ENCODE results near the gene KRT31. TPM values are rescaled to one million over a fixed set of nuclear protein-coding genes. Genes with fewer than 3 reads are reported as not detected.

KRT31 gene
- total and polyA plus RNA-seq, 2 of the 4 experiments (the other 2 are of a cell fraction) = 0.05 TPM; not detected in 1

DNA sequence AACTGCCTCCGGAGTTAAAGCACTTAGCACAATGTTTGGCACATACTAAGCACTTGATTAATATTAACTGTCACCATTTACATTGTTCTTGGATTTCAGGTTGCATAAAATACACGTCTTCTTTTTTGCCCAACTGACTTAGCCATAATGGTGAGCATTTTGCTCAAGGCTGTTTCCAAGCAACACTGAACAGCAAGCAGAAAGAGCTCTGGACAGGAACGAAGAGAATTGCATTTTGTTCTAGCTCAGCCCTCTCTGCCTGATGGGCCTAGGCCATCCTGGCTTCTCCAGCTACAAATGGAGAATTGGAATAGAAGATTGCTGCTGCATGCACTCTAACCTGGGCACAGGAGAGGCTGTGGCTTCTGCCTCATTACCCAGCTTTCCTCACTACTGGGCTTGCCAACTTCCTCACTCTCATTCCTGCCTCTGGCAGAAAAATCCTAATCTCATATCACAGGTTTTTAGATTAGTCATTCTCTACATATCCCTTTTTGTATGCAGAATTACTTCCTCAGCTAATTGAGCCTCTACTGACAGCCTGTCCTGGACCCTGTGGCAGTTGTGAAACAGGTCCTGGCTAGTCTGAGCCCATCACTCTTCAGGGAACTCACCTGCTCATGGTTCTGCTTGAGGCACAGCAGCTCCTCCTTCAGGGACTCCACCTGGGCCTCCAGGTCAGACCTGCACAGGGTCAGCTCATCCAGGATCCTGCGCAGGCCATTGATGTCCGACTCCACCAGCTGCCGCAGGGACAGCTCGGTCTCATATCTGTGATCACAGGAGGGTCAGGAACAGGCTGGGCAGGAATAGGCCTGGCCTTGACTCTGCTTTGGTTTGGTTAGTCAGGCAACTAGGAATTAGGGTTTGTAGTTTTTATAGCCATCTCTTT is 49.3 kb downstream of the KRT31 start:
- in situ Hi-C loops (cut with MboI; ENCODE audit: low sequenced_read_pairs) (no loop called here), intact Hi-C loops (cut with micrococcal nuclease) (no loop called here), dilution Hi-C loops (cut with HindIII; ENCODE audit: low sequenced_read_pairs, unreplicated experiment) (no loop called here)
- no peak for ATAC-seq (ENCODE audit: low read depth)
- H2BK5ac ChIP-seq (ENCODE audit: low read depth, low read length, poor library complexity, severe bottlenecking) = no peak overlapping the region
- no peak overlapping the region for H3K56ac ChIP-seq (ENCODE audit: extremely low read depth, insufficient read depth, low read length)
- no peak overlapping the region for H3K4me2 ChIP-seq (ENCODE audit: low read depth, low read length)
- H3K9me3 ChIP-seq (ENCODE audit: control insufficient read depth, insufficient read depth, low read length) = peaks cover 4% of the 10 kb centered on the region
- H2BK120ac ChIP-seq (ENCODE audit: low read depth, low read length) = no peak overlapping the region
- no peak for TF ChIP-seq MXI1 (IDR thresholded peaks at IDR 0.05; ENCODE audit: borderline replicate concordance, low read depth, low read length)
- no peak for TF ChIP-seq RCOR1 (IDR thresholded peaks at IDR 0.05; ENCODE audit: insufficient replicate concordance, low read length)
- no peak for TF ChIP-seq SMC3 (IDR thresholded peaks at IDR 0.05; ENCODE audit: low read depth, low read length)
- TF ChIP-seq FOS (IDR thresholded peaks at IDR 0.05; ENCODE audit: low read depth, low read length) = no peak
- no peak for TF ChIP-seq RAD21 (IDR thresholded peaks at IDR 0.05; ENCODE audit: low read length)
- no peak for TF ChIP-seq CHD1 (IDR thresholded peaks at IDR 0.05; ENCODE audit: low read depth, low read length)
- TF ChIP-seq, protein P1, sequence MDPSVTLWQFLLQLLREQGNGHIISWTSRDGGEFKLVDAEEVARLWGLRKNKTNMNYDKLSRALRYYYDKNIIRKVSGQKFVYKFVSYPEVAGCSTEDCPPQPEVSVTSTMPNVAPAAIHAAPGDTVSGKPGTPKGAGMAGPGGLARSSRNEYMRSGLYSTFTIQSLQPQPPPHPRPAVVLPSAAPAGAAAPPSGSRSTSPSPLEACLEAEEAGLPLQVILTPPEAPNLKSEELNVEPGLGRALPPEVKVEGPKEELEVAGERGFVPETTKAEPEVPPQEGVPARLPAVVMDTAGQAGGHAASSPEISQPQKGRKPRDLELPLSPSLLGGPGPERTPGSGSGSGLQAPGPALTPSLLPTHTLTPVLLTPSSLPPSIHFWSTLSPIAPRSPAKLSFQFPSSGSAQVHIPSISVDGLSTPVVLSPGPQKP (IDR thresholded peaks at IDR 0.05; ENCODE audit: borderline replicate concordance, low read depth, low read length) = no peak
- TF ChIP-seq BHLHE40 (IDR thresholded peaks at IDR 0.05; ENCODE audit: low read depth, low read length) = no peak
- H2AFZ ChIP-seq (replicated peaks; ENCODE audit: low read length, poor library complexity) = no peak overlapping the region
- H3K79me1 ChIP-seq (ENCODE audit: low read depth in 1 of 2, low read length in 2 of 2) = no peaks in the 10 kb centered on the region
- DNase-seq = no peak
- H2AK5ac ChIP-seq (ENCODE audit: low read depth, low read length) = no peak overlapping the region
- peaks cover 2% of the 10 kb centered on the region for H3K4me1 ChIP-seq (ENCODE audit: control insufficient read depth, insufficient read depth, low read length)
- no peak overlapping the region for H3K14ac ChIP-seq (replicated peaks; ENCODE audit: low read depth, low read length)
- H4K8ac ChIP-seq (ENCODE audit: low read depth in 2 of 2, low read length in 2 of 2) = no peak overlapping the region
- no peak overlapping the region for H2BK20ac ChIP-seq (ENCODE audit: low read depth, low read length)
- 0 out of 2 replicates have a peak, but pooled peaks cover 5% of the 10 kb centered on the region for H3K27me3 ChIP-seq (ENCODE audit: control insufficient read depth, insufficient read depth, low read length)
- no peaks in the 10 kb centered on the region for H3K36me3 ChIP-seq (ENCODE audit: control insufficient read depth, insufficient read depth, low read length)
- H4K91ac ChIP-seq (ENCODE audit: insufficient read depth, low read depth, low read length) = no peak overlapping the region
- ChIA-PET CTCF (interaction anchor here (0.6 kb wide), 1 partner anchor 402 kb away, joined by 4 read pairs; no protein-coding TSS in a partner anchor), POLR2A (ENCODE audit: unreplicated experiment) (no interaction called here)
- no peak overlapping the region for H3K18ac ChIP-seq (ENCODE audit: low read depth, low read length)
- no peak overlapping the region for H3K27ac ChIP-seq (ENCODE audit: insufficient read depth, low read length)
- BruUV-seq (replicated peaks) = no TSS peak
- no peak overlapping the region for H3K23ac ChIP-seq (ENCODE audit: low read depth, low read length)
- H2BK15ac ChIP-seq (ENCODE audit: low read depth, low read length) = no peak overlapping the region
- no CpG with 5 or more reads among the region's 7 CpGs for WGBS, 2 experiments (ENCODE audit: extremely low coverage in 2 of 2, insufficient read length in 1 of 2)
- H2AK9ac ChIP-seq (replicated peaks; ENCODE audit: low read depth, low read length, poor library complexity) = no peak overlapping the region
- no peak overlapping the region for H3K4me3 ChIP-seq (ENCODE audit: insufficient read depth, low read depth, low read length)
- no peaks in the 10 kb centered on the region for H4K20me1 ChIP-seq (ENCODE audit: insufficient read depth, low read length)
- H3K9me1 ChIP-seq (ENCODE audit: insufficient read depth, low read length) = peaks cover 3% of the 10 kb centered on the region; the same call in 1 of the 2 replicates
- H4K5ac ChIP-seq (ENCODE audit: low read depth, low read length) = no peak overlapping the region
- no peak overlapping the region for H3K9ac ChIP-seq (ENCODE audit: low read depth, low read length)
- H3K4ac ChIP-seq (ENCODE audit: low read depth, low read length) = no peak overlapping the region
